GM19099 (cell line): ENCODE results near the gene EPHB2.

Experiments
- POLR2A ChIP-seq: IDR thresholded peaks from 3 replicates; pipeline ENCODE4 v1.6.1; 2011; ENCODE audit warnings: low read depth; ENCODE audit not compliant: insufficient read length; ENCODE audit errors: extremely low read depth

EPHB2 gene

GRCh38 chr1:22791831-22792347 lies 81.2 kb downstream of the EPHB2 start:
- TF ChIP-seq POLR2A: no peak

- TF ChIP-seq POLR2A: no peak
Observed at GRCh38 chr1:22792396-22793160, 81.9 kb downstream of the EPHB2 start.

- TF ChIP-seq POLR2A: no peak
Observed at GRCh38 chr1:22793647-22794046, 83.0 kb downstream of the EPHB2 start.

GRCh38 chr1:22794647-22795365 lies 84.2 kb downstream of the EPHB2 start:
- TF ChIP-seq POLR2A: no peak

GRCh38 chr1:22795366-22795714 lies 84.7 kb downstream of the EPHB2 start:
- TF ChIP-seq POLR2A: no peak

GRCh38 chr1:22796642-22797041 lies 86.0 kb downstream of the EPHB2 start:
- no peak for TF ChIP-seq POLR2A

GRCh38 chr1:22798083-22798482 lies 87.4 kb downstream of the EPHB2 start:
- no peak for TF ChIP-seq POLR2A

- TF ChIP-seq POLR2A: no peak
Observed at GRCh38 chr1:22799971-22800370, 89.3 kb downstream of the EPHB2 start.

GRCh38 chr1:22800629-22801028 lies 90.0 kb downstream of the EPHB2 start:
- no peak for TF ChIP-seq POLR2A

GRCh38 chr1:22801347-22801746 lies 90.7 kb downstream of the EPHB2 start:
- no peak for TF ChIP-seq POLR2A

GRCh38 chr1:22801761-22802160 lies 91.1 kb downstream of the EPHB2 start:
- no peak for TF ChIP-seq POLR2A

GRCh38 chr1:22803833-22804232 lies 93.2 kb downstream of the EPHB2 start:
- TF ChIP-seq POLR2A: no peak

- TF ChIP-seq POLR2A: no peak
Observed at GRCh38 chr1:22804406-22804805, 93.8 kb downstream of the EPHB2 start.

- no peak for TF ChIP-seq POLR2A
Observed at GRCh38 chr1:22804969-22805671, 94.5 kb downstream of the EPHB2 start.

- TF ChIP-seq POLR2A: no peak
Observed at GRCh38 chr1:22805672-22806038, 95.0 kb downstream of the EPHB2 start.

- no peak for TF ChIP-seq POLR2A
Observed at GRCh38 chr1:22806584-22806983, 95.9 kb downstream of the EPHB2 start.
